HEK293 (cell line): Measurements from ENCODE around the gene UBTFL1.

ENCODE experiments used
- CTCF ChIA-PET: fragments of 350-600 bp; formaldehyde crosslinking; extraction: SDS; loops from one replicate; lab custom pipeline; 2021; ENCODE audit warnings: antibody characterized with exemption; lab: Yijun Ruan, JAX
- POLR2A ChIA-PET: fragments of 300-600 bp; formaldehyde crosslinking; extraction: SDS; loops from one replicate; lab custom pipeline; 2020; ENCODE audit warnings: antibody characterized with exemption, inconsistent platforms; lab: Yijun Ruan, JAX
- H3K27ac ChIP-seq: fragments of 200-500 bp; sonication (Bioruptor generic); 2 replicates; pipeline ENCODE4 v1.5.1; 2014; ENCODE audit warnings: low read depth, low read length, control low read depth, inconsistent platforms; ENCODE audit errors: extremely low read depth
- H3K36me3 ChIP-seq, 2 experiments: fragments of 200-500 bp in 1 of 2; sonication (Bioruptor generic) in 1 of 2; 1 replicate in 1 of 2; 2 replicates in 1 of 2; pipeline ENCODE4 v1.5.1; 2014 to 2017; ENCODE audit warnings: inconsistent platforms in 2 of 2, low read length in 2 of 2; ENCODE audit not compliant: control insufficient read depth in 2 of 2, insufficient read depth in 1 of 2
- H3K4me1 ChIP-seq: fragments of 200-500 bp; sonication (Bioruptor generic); 2 replicates; pipeline ENCODE4 v1.5.1; 2014; ENCODE audit warnings: mild to moderate bottlenecking, low read length, inconsistent platforms; ENCODE audit not compliant: control insufficient read depth, insufficient read depth
- H3K4me3 ChIP-seq: 2 replicates; pipeline ENCODE4 v1.5.1; 2011; ENCODE audit warnings: low read depth, mild to moderate bottlenecking, control low read depth, low read length, moderate library complexity
- H3K9me3 ChIP-seq: fragments of 200-500 bp; sonication (Bioruptor generic); 2 replicates; pipeline ENCODE4 v1.5.1; 2014; ENCODE audit warnings: low read depth, low read length, inconsistent platforms; ENCODE audit not compliant: control insufficient read depth, insufficient read depth
- BCL6B ChIP-seq: fragments of 450-650 bp; formaldehyde crosslinking; IDR thresholded peaks from 2 replicates; pipeline ENCODE4 v1.5.1; 2017; ENCODE audit warnings: missing biosample characterization, missing genetic modification characterization
- GLIS2 ChIP-seq: fragments of 450-650 bp; formaldehyde crosslinking; IDR thresholded peaks from 2 replicates; pipeline ENCODE4 v1.5.1; 2016; ENCODE audit warnings: missing biosample characterization, missing genetic modification characterization
- INSM2 ChIP-seq: fragments of 450-650 bp; formaldehyde crosslinking; IDR thresholded peaks from 2 replicates; pipeline ENCODE4 v1.5.1; 2016; ENCODE audit warnings: missing biosample characterization, missing genetic modification characterization
- OSR2 ChIP-seq: fragments of 450-650 bp; formaldehyde crosslinking; IDR thresholded peaks from 2 replicates; pipeline ENCODE4 v1.5.1; 2016; ENCODE audit warnings: missing biosample characterization, missing genetic modification characterization
- PRDM6 ChIP-seq: fragments of 450-650 bp; formaldehyde crosslinking; IDR thresholded peaks from 2 replicates; pipeline ENCODE4 v1.5.1; 2017; ENCODE audit warnings: missing biosample characterization, missing genetic modification characterization
- SP2 ChIP-seq: fragments of 450-650 bp; formaldehyde crosslinking; IDR thresholded peaks from 2 replicates; pipeline ENCODE4 v1.5.1; 2016; ENCODE audit warnings: missing biosample characterization, missing genetic modification characterization
- YY1 ChIP-seq: fragments of 450-650 bp; formaldehyde crosslinking; IDR thresholded peaks from 2 replicates; pipeline ENCODE4 v1.5.1; 2018; ENCODE audit warnings: missing biosample characterization, missing genetic modification characterization
- ZNF16 ChIP-seq: fragments of 450-650 bp; formaldehyde crosslinking; IDR thresholded peaks from 2 replicates; pipeline ENCODE4 v1.5.1; 2016; ENCODE audit warnings: low read depth, missing biosample characterization, missing genetic modification characterization
- ZNF266 ChIP-seq: fragments of 450-650 bp; formaldehyde crosslinking; IDR thresholded peaks from 2 replicates; pipeline ENCODE4 v1.5.1; 2016; ENCODE audit warnings: missing biosample characterization, missing genetic modification characterization, low read depth
- ZNF341 ChIP-seq: fragments of 450-650 bp; formaldehyde crosslinking; IDR thresholded peaks from 2 replicates; pipeline ENCODE4; 2016; ENCODE audit warnings: low read depth, missing biosample characterization, missing genetic modification characterization
- ZNF391 ChIP-seq: fragments of 450-650 bp; formaldehyde crosslinking; IDR thresholded peaks from 2 replicates; pipeline ENCODE4 v1.5.1; 2016; ENCODE audit warnings: low read depth, missing biosample characterization, missing genetic modification characterization, borderline replicate concordance
- ZNF416 ChIP-seq: fragments of 450-650 bp; formaldehyde crosslinking; IDR thresholded peaks from 2 replicates; pipeline ENCODE4 v1.5.1; 2016; ENCODE audit warnings: missing biosample characterization, missing genetic modification characterization
- ZNF449 ChIP-seq: fragments of 450-650 bp; formaldehyde crosslinking; IDR thresholded peaks from 2 replicates; pipeline ENCODE4 v1.5.1; 2017; ENCODE audit warnings: missing biosample characterization, mild to moderate bottlenecking, missing genetic modification characterization, moderate library complexity
- ZNF518A ChIP-seq: fragments of 450-650 bp; formaldehyde crosslinking; conservative IDR thresholded peaks from 2 replicates; pipeline ENCODE4 v1.5.1; 2016; ENCODE audit warnings: low read depth, missing biosample characterization, missing genetic modification characterization
- ZNF530 ChIP-seq: fragments of 450-650 bp; formaldehyde crosslinking; IDR thresholded peaks from 2 replicates; pipeline ENCODE4 v1.5.1; 2016; ENCODE audit warnings: low read depth, missing biosample characterization, missing genetic modification characterization
- ZNF560 ChIP-seq: fragments of 450-650 bp; formaldehyde crosslinking; IDR thresholded peaks from 2 replicates; pipeline ENCODE4 v1.5.1; 2017; ENCODE audit warnings: missing biosample characterization, missing genetic modification characterization, borderline replicate concordance
- ZNF654 ChIP-seq: fragments of 450-650 bp; formaldehyde crosslinking; IDR thresholded peaks from 2 replicates; pipeline ENCODE4 v1.5.1; 2016; ENCODE audit warnings: low read depth, missing biosample characterization, missing genetic modification characterization
- ZNF658 ChIP-seq: fragments of 450-650 bp; formaldehyde crosslinking; IDR thresholded peaks from 2 replicates; pipeline ENCODE4; 2016; ENCODE audit warnings: missing biosample characterization, missing genetic modification characterization
- ZNF776 ChIP-seq: fragments of 450-650 bp; formaldehyde crosslinking; IDR thresholded peaks from 2 replicates; pipeline ENCODE4 v1.5.0; 2017; ENCODE audit warnings: missing biosample characterization, missing genetic modification characterization, borderline replicate concordance
- ZNF785 ChIP-seq: fragments of 450-650 bp; formaldehyde crosslinking; IDR thresholded peaks from 2 replicates; pipeline ENCODE4 v1.5.1; 2016; ENCODE audit warnings: missing biosample characterization, missing genetic modification characterization

The UBTFL1 gene

GRCh38 chr11:90100431-90100830 is 14.7 kb downstream of the UBTFL1 start (continued):
- no peak for TF ChIP-seq ZNF518A (tag by site-specific recombination)
- no peak for TF ChIP-seq ZNF785 (tag by site-specific recombination)
- TF ChIP-seq ZNF530 (tag by site-specific recombination), result no peak
- no peak for TF ChIP-seq ZNF16
- no peak for TF ChIP-seq ZNF391
- no peak for TF ChIP-seq ZNF341
- no peak for TF ChIP-seq ZNF266 (tag by site-specific recombination)
- no peak for TF ChIP-seq ZNF416

GRCh38 chr11:90113541-90113940 is 27.8 kb downstream of the UBTFL1 start:
- no peak overlapping the region for H3K4me3 ChIP-seq
- TF ChIP-seq SP2 (tag by site-specific recombination), result no peak
- no peak for TF ChIP-seq ZNF449 (tag by site-specific recombination)
- peak; percentile 43 for TF ChIP-seq ZNF654 (tag by site-specific recombination)
- TF ChIP-seq PRDM6 (tag by site-specific recombination), result no peak
- no peak for TF ChIP-seq ZNF658 (tag by site-specific recombination)
- no peak for TF ChIP-seq GLIS2
- ChIA-PET CTCF (interaction anchor here (0.6 to 1.0 kb wide), 3 partner anchors 9 to 346 kb away, joined by 3 to 6 read pairs (median 3); partner anchors contain the start of gene NAALAD2), POLR2A (no interaction called here)
- H3K27ac ChIP-seq, result no peak overlapping the region
- no peaks in the 10 kb centered on the region for H3K4me1 ChIP-seq
- no peaks in the 10 kb centered on the region for H3K9me3 ChIP-seq
- H3K36me3 ChIP-seq, result no peaks in the 10 kb centered on the region

- H3K36me3 ChIP-seq, result no peaks in the 10 kb centered on the region
- H3K27ac ChIP-seq, result no peak overlapping the region
- ChIA-PET POLR2A (no interaction called here), CTCF (no interaction called here)
- no peaks in the 10 kb centered on the region for H3K9me3 ChIP-seq
- TF ChIP-seq YY1, result no peak
- TF ChIP-seq INSM2 (tag by site-specific recombination), result no peak
- TF ChIP-seq OSR2, result no peak
- TF ChIP-seq BCL6B, result no peak
- TF ChIP-seq ZNF776 (tag by site-specific recombination), result no peak
- no peak for TF ChIP-seq ZNF560
- TF ChIP-seq, all 188 proteins: peak for 0
- no peaks in the 10 kb centered on the region for H3K4me1 ChIP-seq
- no peak overlapping the region for H3K4me3 ChIP-seq
These were observed 34.4 kb downstream of the UBTFL1 start for GRCh38 chr11:90120191-90120590.
